AG04450 (cell line): ENCODE results near the gene SCNN1G. TPM values are rescaled to one million over a fixed set of nuclear protein-coding genes. Genes with fewer than 3 reads are reported as not detected.

Experiments
- CTCF ChIA-PET: fragments of 300-600, 350-600 bp; formaldehyde crosslinking; extraction: SDS; loops from one replicate; lab custom pipeline; 2022; ENCODE audit warnings: antibody characterized with exemption, inconsistent platforms; lab: Charles Lee
- POLR2A ChIA-PET: fragments of 350-600 bp; formaldehyde crosslinking; extraction: SDS; loops from one replicate; lab custom pipeline; 2021; ENCODE audit warnings: antibody characterized with exemption, inconsistent platforms; lab: Yijun Ruan, JAX
- DNase-seq: peaks from one replicate; pipeline ENCODE4 v3.0.0-alpha.2; 2011; ENCODE audit warnings: low read depth, low spot score
- H3K27ac ChIP-seq: one replicate; pipeline ENCODE4 v1.5.1; 2012; ENCODE audit warnings: low read depth, low read length, control low read depth
- H3K27me3 ChIP-seq: one replicate; pipeline ENCODE4 v1.6.0; 2012; ENCODE audit warnings: low read length; ENCODE audit not compliant: control insufficient read depth, insufficient read depth
- H3K4me3 ChIP-seq: 2 replicates; pipeline ENCODE4 v1.5.1; 2011; ENCODE audit warnings: mild to moderate bottlenecking, low read depth, low read length, control low read depth
- H3K9me3 ChIP-seq: 2 replicates; pipeline ENCODE4 v1.5.1; 2012; ENCODE audit warnings: low read length; ENCODE audit not compliant: control insufficient read depth, insufficient read depth
- polyA plus RNA-seq: library from polyadenylated mRNA; depleted of rRNA; stranded (reverse); fragments of >200 nt; gene quantifications from 2 replicates; pipeline ENCODE4 v1.2.3, GENCODE V29; 2011
- TF ChIP-seq, protein P1 (sequence below): IDR thresholded peaks from 2 replicates; pipeline ENCODE4 v1.5.1; 2011; ENCODE audit warnings: low read depth, low read length, control low read depth, inconsistent platforms

SCNN1G gene
- polyA plus RNA-seq, 1 experiment = not detected

- no peak overlapping the region for H3K4me3 ChIP-seq
- H3K27me3 ChIP-seq = peaks cover 40% of the 10 kb centered on the region
- no peaks in the 10 kb centered on the region; the same call in 1 of the 2 replicates for H3K9me3 ChIP-seq
- POLR2A ChIA-PET = no interaction called here
- DNase-seq = no peak
- TF ChIP-seq, protein P1, sequence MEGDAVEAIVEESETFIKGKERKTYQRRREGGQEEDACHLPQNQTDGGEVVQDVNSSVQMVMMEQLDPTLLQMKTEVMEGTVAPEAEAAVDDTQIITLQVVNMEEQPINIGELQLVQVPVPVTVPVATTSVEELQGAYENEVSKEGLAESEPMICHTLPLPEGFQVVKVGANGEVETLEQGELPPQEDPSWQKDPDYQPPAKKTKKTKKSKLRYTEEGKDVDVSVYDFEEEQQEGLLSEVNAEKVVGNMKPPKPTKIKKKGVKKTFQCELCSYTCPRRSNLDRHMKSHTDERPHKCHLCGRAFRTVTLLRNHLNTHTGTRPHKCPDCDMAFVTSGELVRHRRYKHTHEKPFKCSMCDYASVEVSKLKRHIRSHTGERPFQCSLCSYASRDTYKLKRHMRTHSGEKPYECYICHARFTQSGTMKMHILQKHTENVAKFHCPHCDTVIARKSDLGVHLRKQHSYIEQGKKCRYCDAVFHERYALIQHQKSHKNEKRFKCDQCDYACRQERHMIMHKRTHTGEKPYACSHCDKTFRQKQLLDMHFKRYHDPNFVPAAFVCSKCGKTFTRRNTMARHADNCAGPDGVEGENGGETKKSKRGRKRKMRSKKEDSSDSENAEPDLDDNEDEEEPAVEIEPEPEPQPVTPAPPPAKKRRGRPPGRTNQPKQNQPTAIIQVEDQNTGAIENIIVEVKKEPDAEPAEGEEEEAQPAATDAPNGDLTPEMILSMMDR = no peak
- no peak overlapping the region for H3K27ac ChIP-seq
- CTCF ChIA-PET = interaction anchor here (9.2 kb wide), 1 partner anchor 249 kb away, joined by 197 read pairs; no protein-coding TSS in a partner anchor
Observed at GRCh38 chr16:23186171-23186570, 3.6 kb downstream of the SCNN1G start.

DNA sequence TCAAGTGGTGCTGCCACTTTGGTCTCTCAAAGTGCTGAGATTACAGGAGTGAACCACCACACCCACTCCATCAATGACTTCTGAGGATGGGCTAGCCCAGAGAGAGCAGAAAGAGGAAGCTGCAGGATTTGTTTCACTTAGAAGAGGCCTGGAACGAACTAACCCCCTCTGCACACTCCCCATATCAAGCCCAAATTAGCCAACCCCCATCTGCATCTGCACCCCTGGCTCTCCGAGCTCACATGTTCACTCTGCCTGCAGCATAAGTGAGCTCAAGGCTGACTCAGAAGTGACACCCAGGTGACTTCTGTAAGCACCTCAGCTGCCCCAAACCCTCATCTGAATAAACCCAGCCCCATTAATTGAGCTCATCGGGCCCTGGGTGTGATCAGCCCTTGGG, 4.8 kb downstream of the SCNN1G start:
- Histone ChIP-seq H3K4me3 (no peak overlapping the region), H3K27me3 (peaks cover 34% of the 10 kb centered on the region), H3K27ac (no peak overlapping the region), H3K9me3 (no peaks in the 10 kb centered on the region; the same call in 1 of the 2 replicates)
- DNase-seq = no peak
- POLR2A ChIA-PET = interaction anchor here (0.7 kb wide), 1 partner anchor 57 kb away, joined by 4 read pairs; no protein-coding TSS in a partner anchor
- CTCF ChIA-PET = interaction anchor here (0.6 to 9.2 kb wide), 2 partner anchors 11 to 248 kb away, joined by 3 to 197 read pairs; no protein-coding TSS in a partner anchor
- TF ChIP-seq, protein P1 = no peak

- Histone ChIP-seq H3K27ac (no peak overlapping the region), H3K4me3 (no peak overlapping the region), H3K9me3 (no peaks in the 10 kb centered on the region; the same call in 1 of the 2 replicates), H3K27me3 (peaks cover 20% of the 10 kb centered on the region)
- POLR2A ChIA-PET = no interaction called here
- no peak for DNase-seq
- CTCF ChIA-PET = no interaction called here
- TF ChIP-seq, protein P1 = no peak
Observed at GRCh38 chr16:23188911-23189310, 6.4 kb downstream of the SCNN1G start.

GRCh38 chr16:23194497-23195221, 12.1 kb downstream of the SCNN1G start:
- Histone ChIP-seq H3K27me3 (no peaks in the 10 kb centered on the region), H3K4me3 (no peak overlapping the region), H3K9me3 (no peaks in the 10 kb centered on the region), H3K27ac (no peak overlapping the region)
- no peak for DNase-seq
- ChIA-PET CTCF (no interaction called here), POLR2A (no interaction called here)
- TF ChIP-seq, protein P1 = no peak

DNA sequence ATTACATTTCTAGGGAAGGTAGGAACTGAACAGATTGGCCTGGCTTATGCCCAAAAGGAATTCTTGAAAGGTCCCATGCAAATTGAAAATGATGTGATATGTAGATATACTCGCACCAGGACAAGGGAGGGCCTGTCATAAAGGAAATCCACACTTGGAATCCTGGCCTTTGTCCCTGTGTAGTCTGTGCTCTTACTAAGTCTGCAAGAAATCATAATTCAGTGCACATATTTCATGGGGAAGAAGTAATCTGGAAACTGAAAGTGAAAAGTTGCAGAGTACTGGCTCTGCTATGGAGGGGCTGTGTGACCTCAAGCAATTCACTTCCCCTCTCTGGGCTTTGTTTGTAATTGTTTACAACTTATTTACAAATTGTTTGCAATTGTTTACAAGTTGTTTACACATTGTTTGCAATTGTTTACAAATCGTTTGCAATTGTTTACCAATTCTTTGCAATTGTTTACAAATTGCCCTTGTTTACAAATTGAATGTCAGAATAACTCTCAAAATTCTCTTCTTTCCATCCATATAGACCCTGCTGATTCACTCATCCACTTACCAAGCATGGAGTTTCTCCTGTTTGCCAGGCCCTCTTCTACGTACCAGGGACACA, 12.9 kb downstream of the SCNN1G start:
- no peak for DNase-seq
- Histone ChIP-seq H3K27ac (no peak overlapping the region), H3K27me3 (no peaks in the 10 kb centered on the region), H3K4me3 (no peak overlapping the region), H3K9me3 (no peaks in the 10 kb centered on the region)
- TF ChIP-seq, protein P1 = no peak
- CTCF ChIA-PET = no interaction called here
- POLR2A ChIA-PET = no interaction called here
